CD14-positive monocyte (primary cell): ENCODE data around the gene ZBED2. TPM values are rescaled to one million over a fixed set of nuclear protein-coding genes. Genes with fewer than 3 reads are reported as not detected.

Source experiments
- DNase-seq, 3 donors: peaks; one replicate each; pipeline ENCODE4 v3.0.0-alpha.2; 2011 to 2022
- H2AFZ ChIP-seq: 2 replicates; pipeline ENCODE4 v1.6.0; 2012; ENCODE audit warnings: mild to moderate bottlenecking, low read depth, low read length, inconsistent platforms; ENCODE audit not compliant: insufficient read depth, poor library complexity, severe bottlenecking
- H3K27ac ChIP-seq, 2 donors: 1 replicate in 1 of 2; 2 replicates in 1 of 2; pipeline ENCODE4 v1.5.1; 2012 to 2013; ENCODE audit warnings: low read length in 2 of 2, control low read depth in 1 of 2, inconsistent platforms in 1 of 2, low read depth in 1 of 2, mild to moderate bottlenecking in 1 of 2
- H3K27me3 ChIP-seq, 2 donors: one replicate each; pipeline versions ENCODE4 v1.6.0 to v1.6.1; 2011 to 2013; ENCODE audit warnings: low read length in 2 of 2; ENCODE audit not compliant: control insufficient read depth in 2 of 2, insufficient read depth in 2 of 2
- H3K36me3 ChIP-seq, 2 donors: replicated peaks in 1 of 2; 1 replicate in 1 of 2; 2 replicates in 1 of 2; pipeline versions ENCODE4 v1.5.1 to v1.6.1; 2012 to 2013; ENCODE audit warnings: low read length in 2 of 2, control low read depth in 1 of 2, inconsistent platforms in 1 of 2, mild to moderate bottlenecking in 1 of 2; ENCODE audit not compliant: insufficient read depth in 2 of 2, control insufficient read depth in 1 of 2
- H3K4me1 ChIP-seq, 2 donors: 1 replicate in 1 of 2; 2 replicates in 1 of 2; pipeline versions ENCODE4 v1.5.1 to v1.6.1; 2012 to 2013; ENCODE audit warnings: low read length in 2 of 2, control low read depth in 1 of 2, inconsistent platforms in 1 of 2, mild to moderate bottlenecking in 1 of 2, moderate library complexity in 1 of 2; ENCODE audit not compliant: insufficient read depth in 2 of 2, control insufficient read depth in 1 of 2
- H3K4me2 ChIP-seq: replicated peaks from 2 replicates; pipeline ENCODE3; 2012; ENCODE audit warnings: low read length, moderate library complexity, mild to moderate bottlenecking; ENCODE audit not compliant: poor library complexity, severe bottlenecking; ENCODE audit errors: extremely low read depth
- H3K4me3 ChIP-seq, 3 experiments: fragments of 200-600 bp in 1 of 3; sonication (generic) in 1 of 3; replicated peaks in 1 of 3; 1 replicate in 2 of 3; 2 replicates in 1 of 3; pipeline ENCODE4 v1.5.1; 2011 to 2013; ENCODE audit warnings: low read length in 3 of 3, mild to moderate bottlenecking in 3 of 3, control low read depth in 2 of 3, low read depth in 2 of 3, inconsistent platforms in 1 of 3, moderate library complexity in 1 of 3
- H3K79me2 ChIP-seq: 2 replicates; pipeline ENCODE4 v1.6.0; 2012; ENCODE audit warnings: mild to moderate bottlenecking, control low read depth, inconsistent platforms, low read length, moderate library complexity; ENCODE audit not compliant: insufficient read depth
- H3K9ac ChIP-seq: 2 replicates; pipeline ENCODE4 v1.6.0; 2017; ENCODE audit warnings: low read length, mild to moderate bottlenecking; ENCODE audit not compliant: insufficient read depth, poor library complexity, severe bottlenecking
- H3K9me3 ChIP-seq, 2 donors: replicated peaks in 1 of 2; 1 replicate in 1 of 2; 2 replicates in 1 of 2; pipeline versions ENCODE4 v1.5.1 to v1.6.1; 2012 to 2013; ENCODE audit warnings: low read length in 2 of 2, control low read depth in 1 of 2; ENCODE audit not compliant: control insufficient read depth in 1 of 2, insufficient read depth in 1 of 2
- H4K20me1 ChIP-seq: 2 replicates; pipeline ENCODE4 v1.6.0; 2012; ENCODE audit warnings: mild to moderate bottlenecking, low read length, control low read depth, moderate library complexity; ENCODE audit not compliant: insufficient read depth
- H3K27ac Mint-ChIP-seq, 7 donors: one replicate each; pipeline ENCODE4 v1.8.0; 2020; ENCODE audit warnings: mild to moderate bottlenecking in 7 of 7, mixed read lengths in 7 of 7, moderate library complexity in 6 of 7, inconsistent platforms in 2 of 7
- H3K27me3 Mint-ChIP-seq, 3 donors: one replicate each; pipeline ENCODE4 v1.8.0; 2021 to 2022; ENCODE audit warnings: low read depth in 3 of 3, mild to moderate bottlenecking in 3 of 3, mixed read lengths in 3 of 3, moderate library complexity in 3 of 3, inconsistent platforms in 1 of 3
- H3K36me3 Mint-ChIP-seq, 2 donors: one replicate each; pipeline ENCODE4 v1.8.0; 2020; ENCODE audit warnings: mixed read lengths in 2 of 2, inconsistent platforms in 1 of 2, mild to moderate bottlenecking in 1 of 2
- H3K4me1 Mint-ChIP-seq: one replicate; pipeline ENCODE4 v1.8.0; 2020; ENCODE audit warnings: mild to moderate bottlenecking, mixed read lengths
- H3K4me3 Mint-ChIP-seq, 2 donors: one replicate each; pipeline ENCODE4 v1.8.0; 2020; ENCODE audit warnings: mild to moderate bottlenecking in 2 of 2, mixed read lengths in 2 of 2, moderate library complexity in 1 of 2
- H3K9me3 Mint-ChIP-seq, 7 donors: one replicate each; pipeline ENCODE4 v1.8.0; 2020 to 2022; ENCODE audit warnings: mixed read lengths in 7 of 7, mild to moderate bottlenecking in 6 of 7, moderate library complexity in 6 of 7, inconsistent platforms in 2 of 7
- CTCF ChIP-seq: fragments of 200-600 bp; IDR thresholded peaks from one replicate; pipeline ENCODE4 v1.8.0; 2022; ENCODE audit warnings: antibody characterized with exemption, mild to moderate bottlenecking
- WGBS: methylation state at CpG from one replicate; pipeline ENCODE4 v1.1.5; 2013; ENCODE audit warnings: missing lambda C conversion rate; ENCODE audit not compliant: insufficient coverage; 5-methylcytosine and 5-hydroxymethylcytosine counted together
- intact Hi-C, 2 donors: fragments of 100-400 bp; cut with micrococcal nuclease; formaldehyde crosslinking; loops; one replicate each; pipeline versions ENCODE4 v1.15.0 to v1.15.1; 2023
- polyA plus RNA-seq, 3 donors: library from polyadenylated mRNA; depleted of rRNA in 1 of 3; unstranded in 2 of 3; stranded (reverse) in 1 of 3; fragments of 300-500 nt in 2 of 3; fragments of >200 nt in 1 of 3; fragmentation: Illumina TruSeq in 2 of 3; gene quantifications; 1 replicate in 2 of 3; 2 replicates in 1 of 3; pipeline ENCODE4 v1.2.3, GENCODE V29; 2012 to 2021

The ZBED2 gene
- polyA plus RNA-seq, 3 donors, result not detected

GRCh38 chr3:111579495-111579894 is 15.7 kb downstream of the ZBED2 start:
- no peaks in the 10 kb centered on the region for H3K27me3 ChIP-seq
- no peak overlapping the region for H3K4me3 ChIP-seq
- H3K27ac Mint-ChIP-seq, result no peak overlapping the region
- H3K4me3 Mint-ChIP-seq, result no peak overlapping the region
- 89% methylated on average over 3 of the region's 5 CpGs for WGBS
- no peak overlapping the region for H2AFZ ChIP-seq
- no peaks in the 10 kb centered on the region for H4K20me1 ChIP-seq
- no peaks in the 10 kb centered on the region for H3K4me1 ChIP-seq
- peaks cover 0 to 2% (median 0%) of the 10 kb centered on the region in 7 donors for H3K9me3 Mint-ChIP-seq
- H3K9ac ChIP-seq, result no peak overlapping the region
- no peaks in the 10 kb centered on the region for H3K79me2 ChIP-seq
- H3K36me3 Mint-ChIP-seq, result no peaks in the 10 kb centered on the region
- no peak overlapping the region for H3K27ac ChIP-seq
- DNase-seq, result no peak
- H3K9me3 ChIP-seq, result peaks cover 0 to 2% of the 10 kb centered on the region in 2 donors
- peaks cover 8% of the 10 kb centered on the region for H3K4me1 Mint-ChIP-seq
- TF ChIP-seq CTCF, result no peak
- no peaks in the 10 kb centered on the region for H3K36me3 ChIP-seq
- H3K4me2 ChIP-seq, result no peak overlapping the region
- intact Hi-C loops, result no loop called here
- H3K27me3 Mint-ChIP-seq, result no peaks in the 10 kb centered on the region

GRCh38 chr3:111578867-111579266 is 16.3 kb downstream of the ZBED2 start:
- Histone ChIP-seq H2AFZ (no peak overlapping the region), H3K79me2 (no peaks in the 10 kb centered on the region), H3K27me3 (no peaks in the 10 kb centered on the region), H3K4me2 (no peak overlapping the region), H3K9me3 (peaks cover 0 to 2% of the 10 kb centered on the region in 2 donors), H3K4me3 (no peak overlapping the region), H3K36me3 (no peaks in the 10 kb centered on the region), H3K9ac (no peak overlapping the region), H3K4me1 (no peaks in the 10 kb centered on the region), H3K27ac (no peak overlapping the region), H4K20me1 (no peaks in the 10 kb centered on the region)
- DNase-seq, result no peak
- TF ChIP-seq CTCF, result no peak
- no peak overlapping the region for H3K27ac Mint-ChIP-seq
- peaks cover 8% of the 10 kb centered on the region for H3K4me1 Mint-ChIP-seq
- peaks cover 0 to 2% (median 0%) of the 10 kb centered on the region in 7 donors for H3K9me3 Mint-ChIP-seq
- intact Hi-C loops, result no loop called here
- H3K4me3 Mint-ChIP-seq, result no peak overlapping the region
- WGBS, result 94% methylated on average over 4 of the region's 4 CpGs
- no peaks in the 10 kb centered on the region for H3K36me3 Mint-ChIP-seq
- no peaks in the 10 kb centered on the region for H3K27me3 Mint-ChIP-seq
